ENCODE measurements around the gene GLIS1.

Gene GLIS1

GRCh38 chr1:53769780-53770179 lies 30.8 kb upstream of the GLIS1 start:
- H3K27me3 ChIP-seq (ENCODE audit: control insufficient read depth, low read length) = no peaks in the 10 kb centered on the region
- peaks cover 90% of the 10 kb centered on the region for H3K36me3 ChIP-seq (ENCODE audit: control insufficient read depth, low read length)
- peaks cover 2% of the 10 kb centered on the region; the same call in 1 of the 2 replicates for H3K4me1 ChIP-seq (ENCODE audit: control insufficient read depth, low read length)
- H3K27ac ChIP-seq (ENCODE audit: low read depth, low read length) = no peak overlapping the region
- TF ChIP-seq EZH2phosphoT487 (IDR thresholded peaks at IDR 0.05; ENCODE audit: borderline replicate concordance, low read length) = no peak
- no peak for TF ChIP-seq CTCF (IDR thresholded peaks at IDR 0.05; ENCODE audit: low read depth, low read length, poor library complexity, severe bottlenecking)
- no peaks in the 10 kb centered on the region for H3K9me2 ChIP-seq (replicated peaks; ENCODE audit: control insufficient read depth, low read length)
- no peak overlapping the region for H3K4me2 ChIP-seq (ENCODE audit: low read length)
- H3F3A ChIP-seq (ENCODE audit: control insufficient read depth, insufficient read depth) = peaks cover 11% of the 10 kb centered on the region; the same call in 1 of the 2 replicates
- H3K4me3 ChIP-seq (ENCODE audit: low read length) = no peak overlapping the region
- H3K9me3 ChIP-seq (ENCODE audit: control insufficient read depth, insufficient read depth, low read length) = no peaks in the 10 kb centered on the region
- H3K79me2 ChIP-seq (ENCODE audit: control insufficient read depth, low read length) = no peaks in the 10 kb centered on the region
- H4K20me1 ChIP-seq (ENCODE audit: control insufficient read depth, insufficient read depth, low read depth, low read length) = no peaks in the 10 kb centered on the region

GRCh38 chr1:53769184-53769583 lies 30.2 kb upstream of the GLIS1 start:
- no peak overlapping the region for H3K4me3 ChIP-seq (ENCODE audit: low read length)
- TF ChIP-seq CTCF (IDR thresholded peaks at IDR 0.05; ENCODE audit: low read depth, low read length, poor library complexity, severe bottlenecking) (no peak), EZH2phosphoT487 (IDR thresholded peaks at IDR 0.05; ENCODE audit: borderline replicate concordance, low read length) (no peak)
- no peaks in the 10 kb centered on the region for H3K27me3 ChIP-seq (ENCODE audit: control insufficient read depth, low read length)
- no peaks in the 10 kb centered on the region for H3K79me2 ChIP-seq (ENCODE audit: control insufficient read depth, low read length)
- peaks cover 86% of the 10 kb centered on the region for H3K36me3 ChIP-seq (ENCODE audit: control insufficient read depth, low read length)
- H3K27ac ChIP-seq (ENCODE audit: low read depth, low read length) = no peak overlapping the region
- peaks cover under 1% of the 10 kb centered on the region; the same call in 1 of the 2 replicates for H4K20me1 ChIP-seq (ENCODE audit: control insufficient read depth, insufficient read depth, low read depth, low read length)
- H3K4me1 ChIP-seq (ENCODE audit: control insufficient read depth, low read length) = peaks cover 2% of the 10 kb centered on the region; the same call in 1 of the 2 replicates
- no peak overlapping the region for H3K4me2 ChIP-seq (ENCODE audit: low read length)
- H3F3A ChIP-seq (ENCODE audit: control insufficient read depth, insufficient read depth) = peaks cover 11% of the 10 kb centered on the region; the same call in 1 of the 2 replicates
- no peaks in the 10 kb centered on the region for H3K9me2 ChIP-seq (replicated peaks; ENCODE audit: control insufficient read depth, low read length)
- H3K9me3 ChIP-seq (ENCODE audit: control insufficient read depth, insufficient read depth, low read length) = no peaks in the 10 kb centered on the region

- Histone ChIP-seq H3K4me1 (ENCODE audit: control insufficient read depth, low read length) (peaks cover 2% of the 10 kb centered on the region; the same call in 1 of the 2 replicates), H3K4me2 (ENCODE audit: low read length) (no peak overlapping the region), H3K36me3 (ENCODE audit: control insufficient read depth, low read length) (peaks cover 65% of the 10 kb centered on the region)
Measured at GRCh38 chr1:53766831-53767405, 28.0 kb upstream of the GLIS1 start.

More at GRCh38 chr1:53766831-53767405, 28.0 kb upstream of the GLIS1 start:
- Histone ChIP-seq H3F3A (ENCODE audit: control insufficient read depth, insufficient read depth) (peaks cover 30% of the 10 kb centered on the region), H4K20me1 (ENCODE audit: control insufficient read depth, insufficient read depth, low read depth, low read length) (peaks cover 10% of the 10 kb centered on the region; the same call in 1 of the 2 replicates), H3K27me3 (ENCODE audit: control insufficient read depth, low read length) (no peaks in the 10 kb centered on the region), H3K9me3 (ENCODE audit: control insufficient read depth, insufficient read depth, low read length) (no peaks in the 10 kb centered on the region), H3K27ac (ENCODE audit: low read depth, low read length) (no peak overlapping the region), H3K4me3 (ENCODE audit: low read length) (no peak overlapping the region), H3K79me2 (ENCODE audit: control insufficient read depth, low read length) (no peaks in the 10 kb centered on the region), H3K9me2 (replicated peaks; ENCODE audit: control insufficient read depth, low read length) (no peaks in the 10 kb centered on the region)
- no peak for TF ChIP-seq EZH2phosphoT487 (IDR thresholded peaks at IDR 0.05; ENCODE audit: borderline replicate concordance, low read length)
- TF ChIP-seq CTCF (IDR thresholded peaks at IDR 0.05; ENCODE audit: low read depth, low read length, poor library complexity, severe bottlenecking) = no peak

All from DOHH2 (cell line).